SK-N-SH (cell line): ENCODE results near the gene TMEM254.

ENCODE experiments used
- CHD2 ChIP-seq: fragments of 150-350 bp; IDR thresholded peaks from 2 replicates; pipeline ENCODE4 v1.6.1; 2018; ENCODE audit warnings: low read length; ENCODE audit not compliant: partially characterized antibody
- CTCF ChIP-seq: fragments of 200-600 bp; sonication (generic); IDR thresholded peaks from 2 replicates; pipeline ENCODE4 v1.6.1; 2017; ENCODE audit warnings: antibody characterized with exemption, mild to moderate bottlenecking, moderate library complexity
- EP300 ChIP-seq, 2 experiments: IDR thresholded peaks; 2 replicates each; pipeline versions ENCODE4 v1.4.0 to v1.6.1; 2012; ENCODE audit warnings: borderline replicate concordance in 1 of 2, low read depth in 1 of 2, low read length in 1 of 2
- EZH2phosphoT487 ChIP-seq: fragments of 200-600 bp; sonication (generic); IDR thresholded peaks from 2 replicates; pipeline ENCODE4 v1.6.1; 2017; ENCODE audit warnings: low read depth, mixed run types, mild to moderate bottlenecking, antibody characterized with exemption, moderate library complexity, borderline replicate concordance
- GABPA ChIP-seq: IDR thresholded peaks from 2 replicates; pipeline ENCODE4 v1.4.0; 2012; ENCODE audit warnings: low read depth, mild to moderate bottlenecking
- MXI1 ChIP-seq: IDR thresholded peaks from 2 replicates; pipeline ENCODE4 v1.6.1; 2012; ENCODE audit warnings: mild to moderate bottlenecking, low read depth, low read length, improper control_type of control experiment
- NRF1 ChIP-seq: IDR thresholded peaks from 2 replicates; pipeline ENCODE4 v1.6.1; 2012; ENCODE audit warnings: low read depth, mild to moderate bottlenecking, low read length
- POLR2AphosphoS5 ChIP-seq: IDR thresholded peaks from 2 replicates; pipeline ENCODE4 v1.6.1; 2012; ENCODE audit warnings: low read depth, low read length
- RAD21 ChIP-seq: IDR thresholded peaks from 2 replicates; pipeline ENCODE4 v1.6.1; 2012; ENCODE audit warnings: mild to moderate bottlenecking, low read length
- REST ChIP-seq: IDR thresholded peaks from 2 replicates; pipeline ENCODE4 v1.6.1; 2012; ENCODE audit warnings: mild to moderate bottlenecking, low read depth, low read length, moderate library complexity
- RXRA ChIP-seq: IDR thresholded peaks from 2 replicates; pipeline ENCODE4 v1.4.0; 2012; ENCODE audit warnings: low read depth, mild to moderate bottlenecking, borderline replicate concordance
- TAF1 ChIP-seq: IDR thresholded peaks from 2 replicates; pipeline ENCODE4 v1.6.1; 2012; ENCODE audit warnings: low read depth, mild to moderate bottlenecking, low read length, moderate library complexity, borderline replicate concordance
- USF2 ChIP-seq: fragments of 150-350 bp; IDR thresholded peaks from 2 replicates; pipeline ENCODE4 v1.6.1; 2017; ENCODE audit warnings: antibody characterized with exemption, low read length, low read depth, borderline replicate concordance
- ZBTB33 ChIP-seq: IDR thresholded peaks from 2 replicates; pipeline ENCODE4 v1.4.0; 2012; ENCODE audit warnings: low read depth, borderline replicate concordance

- no peak for TF ChIP-seq POLR2AphosphoS5
- no peak for TF ChIP-seq REST
- no peak for TF ChIP-seq NRF1
- no peak for TF ChIP-seq USF2
- no peak for TF ChIP-seq EP300 (IDR thresholded peaks at IDR 0.05; ENCODE audit: borderline replicate concordance in 1 of 2, low read depth in 1 of 2, low read length in 1 of 2)
- TF ChIP-seq CTCF, result no peak
- TF ChIP-seq RXRA, result no peak
- TF ChIP-seq RAD21, result no peak
- no peak for TF ChIP-seq TAF1
- no peak for TF ChIP-seq EZH2phosphoT487
- TF ChIP-seq CHD2, result no peak
- TF ChIP-seq ZBTB33, result no peak
- TF ChIP-seq MXI1, result no peak
- TF ChIP-seq GABPA, result no peak
These were observed 48.4 kb downstream of the TMEM254 start for GRCh38 chr10:80126876-80127275.
